ENCODE results near the gene CDCP2.

The CDCP2 gene

DNA sequence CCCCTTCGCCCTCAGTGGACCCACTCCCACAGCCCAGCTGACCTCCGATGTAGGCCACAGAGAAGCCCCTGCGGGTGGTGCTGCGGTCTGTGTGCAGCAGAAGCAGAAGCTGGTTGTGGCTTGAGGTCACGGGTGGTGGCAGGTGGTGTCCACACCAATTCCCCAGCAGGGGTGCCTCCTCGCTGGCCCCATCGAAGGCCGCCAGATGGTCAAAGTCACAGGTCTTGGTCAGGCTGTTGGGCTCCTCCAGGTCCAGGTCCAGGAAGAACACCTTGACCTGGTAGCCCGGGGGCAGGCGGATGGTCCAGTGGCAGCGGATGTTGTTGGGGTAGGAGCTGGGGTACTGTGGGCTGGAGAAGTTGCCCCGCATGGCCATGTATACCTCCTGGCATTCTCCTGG, 13.1 kb downstream of the CDCP2 start:
- no peak for DNase-seq (ENCODE audit: low spot score)
- in situ Hi-C loops (cut with MboI; ENCODE audit: low pct_unique_long_range_greater_than_20kb, low sequenced_read_pairs, unreplicated experiment): no loop called here

DNA sequence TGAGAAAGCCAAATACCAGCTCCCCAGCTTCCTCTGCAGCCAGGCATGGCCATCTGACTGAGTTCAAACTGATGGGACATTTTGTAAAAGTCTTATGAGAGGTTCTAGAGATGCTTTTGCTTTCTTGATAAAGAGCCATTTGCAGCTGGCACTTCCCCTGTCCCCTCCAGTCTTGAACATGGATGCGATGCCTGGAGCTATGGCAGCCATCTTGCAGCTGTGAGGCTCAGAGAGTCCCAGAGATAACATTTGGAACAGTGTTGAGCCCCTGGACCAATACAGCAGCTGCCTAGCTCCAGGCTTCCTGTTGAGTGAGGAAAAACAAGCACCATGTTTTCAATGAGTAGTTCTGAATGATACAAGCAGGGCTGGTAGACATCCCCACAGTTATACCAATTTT, 13.8 kb downstream of the CDCP2 start:
- DNase-seq (ENCODE audit: low spot score): no peak
- TF ChIP-seq, protein P1, sequence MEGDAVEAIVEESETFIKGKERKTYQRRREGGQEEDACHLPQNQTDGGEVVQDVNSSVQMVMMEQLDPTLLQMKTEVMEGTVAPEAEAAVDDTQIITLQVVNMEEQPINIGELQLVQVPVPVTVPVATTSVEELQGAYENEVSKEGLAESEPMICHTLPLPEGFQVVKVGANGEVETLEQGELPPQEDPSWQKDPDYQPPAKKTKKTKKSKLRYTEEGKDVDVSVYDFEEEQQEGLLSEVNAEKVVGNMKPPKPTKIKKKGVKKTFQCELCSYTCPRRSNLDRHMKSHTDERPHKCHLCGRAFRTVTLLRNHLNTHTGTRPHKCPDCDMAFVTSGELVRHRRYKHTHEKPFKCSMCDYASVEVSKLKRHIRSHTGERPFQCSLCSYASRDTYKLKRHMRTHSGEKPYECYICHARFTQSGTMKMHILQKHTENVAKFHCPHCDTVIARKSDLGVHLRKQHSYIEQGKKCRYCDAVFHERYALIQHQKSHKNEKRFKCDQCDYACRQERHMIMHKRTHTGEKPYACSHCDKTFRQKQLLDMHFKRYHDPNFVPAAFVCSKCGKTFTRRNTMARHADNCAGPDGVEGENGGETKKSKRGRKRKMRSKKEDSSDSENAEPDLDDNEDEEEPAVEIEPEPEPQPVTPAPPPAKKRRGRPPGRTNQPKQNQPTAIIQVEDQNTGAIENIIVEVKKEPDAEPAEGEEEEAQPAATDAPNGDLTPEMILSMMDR (IDR thresholded peaks at IDR 0.05; ENCODE audit: extremely low read depth, insufficient read depth, missing control alignments): no peak
- in situ Hi-C loops (cut with MboI; ENCODE audit: low pct_unique_long_range_greater_than_20kb, low sequenced_read_pairs, unreplicated experiment): no loop called here

More for the DNA sequence above, 13.1 kb downstream of the CDCP2 start:
- TF ChIP-seq, protein P1 (IDR thresholded peaks at IDR 0.05; ENCODE audit: extremely low read depth, insufficient read depth, missing control alignments): no peak

DNA sequence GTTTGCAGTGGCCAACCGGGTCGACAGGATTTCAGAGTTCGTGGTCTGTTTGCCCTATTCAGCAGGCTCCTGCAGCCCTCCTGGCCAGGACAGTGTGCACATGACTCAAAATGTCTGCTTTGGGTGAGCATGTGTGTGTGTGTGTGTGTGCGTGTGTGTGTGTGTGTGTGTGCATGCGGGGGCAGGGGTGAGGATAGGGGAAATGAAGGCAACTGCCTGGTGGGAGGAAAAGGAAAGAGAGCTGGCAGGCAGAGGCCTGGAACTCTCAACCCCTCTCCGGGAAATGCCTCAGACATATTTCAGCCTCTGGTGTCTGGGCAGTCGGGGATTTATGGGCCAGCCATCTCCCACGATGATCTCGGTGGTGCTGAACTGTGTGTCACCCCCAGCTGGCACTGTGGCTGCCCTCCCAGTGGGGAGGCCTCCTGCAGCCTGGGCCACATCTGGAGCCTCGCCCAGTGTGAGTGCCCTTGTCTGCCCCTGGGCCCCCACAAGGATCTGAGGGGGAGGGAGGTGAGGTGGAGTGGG, 15.2 kb downstream of the CDCP2 start:
- DNase-seq (ENCODE audit: low spot score): no peak
- in situ Hi-C loops (cut with MboI; ENCODE audit: low pct_unique_long_range_greater_than_20kb, low sequenced_read_pairs, unreplicated experiment): no loop called here
- TF ChIP-seq, protein P1 (IDR thresholded peaks at IDR 0.05; ENCODE audit: extremely low read depth, insufficient read depth, missing control alignments): no peak

DNA sequence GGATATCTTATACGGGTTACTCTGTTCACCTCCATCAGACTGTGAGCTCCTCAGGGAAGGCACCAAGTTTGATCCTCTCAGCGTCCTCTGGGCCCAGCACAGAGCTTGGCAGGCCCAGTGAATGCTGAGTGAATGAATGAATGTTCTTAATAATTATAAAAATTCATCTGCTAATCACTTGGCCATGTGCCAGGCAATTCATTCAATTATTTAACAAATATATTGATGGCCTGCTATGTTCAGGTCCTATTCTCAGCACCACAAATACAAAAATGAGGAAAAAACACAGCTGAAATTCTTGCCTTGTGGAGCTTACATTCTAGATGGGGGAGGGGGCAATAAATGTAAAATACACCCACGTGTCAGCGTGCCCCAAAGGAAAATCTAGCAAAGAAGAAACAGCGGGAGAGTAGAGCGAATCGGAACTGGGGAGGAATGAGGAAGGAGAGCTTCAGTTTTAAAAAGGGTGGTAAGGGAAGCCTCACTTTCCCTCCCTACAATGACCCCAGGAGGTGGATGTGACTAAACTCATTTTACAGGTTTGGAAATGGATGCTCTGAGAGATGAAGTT, 15.8 kb downstream of the CDCP2 start:
- no peak for DNase-seq (ENCODE audit: low spot score)
- TF ChIP-seq, protein P1 (IDR thresholded peaks at IDR 0.05; ENCODE audit: extremely low read depth, insufficient read depth, missing control alignments): no peak
- in situ Hi-C loops (cut with MboI; ENCODE audit: low pct_unique_long_range_greater_than_20kb, low sequenced_read_pairs, unreplicated experiment): no loop called here

DNA sequence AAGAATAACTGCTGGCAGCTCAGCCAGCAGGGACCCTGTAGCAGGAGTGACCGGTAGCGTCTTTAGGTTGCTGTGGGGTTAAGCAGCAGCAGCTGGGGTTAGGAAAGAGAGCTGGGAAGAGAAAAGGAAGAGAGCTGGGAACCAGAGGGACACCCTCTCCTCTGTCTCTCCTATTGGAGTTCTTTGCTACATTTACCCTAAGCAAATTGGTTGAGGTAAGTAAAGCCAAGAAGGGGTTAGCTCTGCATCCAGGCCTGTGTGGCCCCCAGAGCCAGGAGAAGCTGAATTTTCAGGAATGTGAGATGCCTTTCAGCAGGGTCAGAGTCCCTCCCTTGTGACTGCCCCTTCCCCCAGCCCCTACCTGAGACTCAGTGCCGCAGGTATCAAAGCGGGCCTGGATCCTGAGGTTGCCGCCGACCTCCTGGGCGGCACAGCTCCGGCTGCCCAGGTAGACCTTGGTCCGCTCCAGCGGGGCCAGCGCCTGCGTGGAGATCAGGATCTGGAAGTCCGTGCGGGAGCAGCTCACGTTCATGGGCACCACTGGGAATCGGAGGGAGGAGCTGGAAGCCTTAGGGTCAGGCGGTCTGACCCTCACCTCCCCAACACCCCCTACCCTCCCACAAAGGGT, 16.4 kb downstream of the CDCP2 start:
- in situ Hi-C loops (cut with MboI; ENCODE audit: low pct_unique_long_range_greater_than_20kb, low sequenced_read_pairs, unreplicated experiment): no loop called here
- no peak for DNase-seq (ENCODE audit: low spot score)
- TF ChIP-seq, protein P1 (IDR thresholded peaks at IDR 0.05; ENCODE audit: extremely low read depth, insufficient read depth, missing control alignments): no peak

DNA sequence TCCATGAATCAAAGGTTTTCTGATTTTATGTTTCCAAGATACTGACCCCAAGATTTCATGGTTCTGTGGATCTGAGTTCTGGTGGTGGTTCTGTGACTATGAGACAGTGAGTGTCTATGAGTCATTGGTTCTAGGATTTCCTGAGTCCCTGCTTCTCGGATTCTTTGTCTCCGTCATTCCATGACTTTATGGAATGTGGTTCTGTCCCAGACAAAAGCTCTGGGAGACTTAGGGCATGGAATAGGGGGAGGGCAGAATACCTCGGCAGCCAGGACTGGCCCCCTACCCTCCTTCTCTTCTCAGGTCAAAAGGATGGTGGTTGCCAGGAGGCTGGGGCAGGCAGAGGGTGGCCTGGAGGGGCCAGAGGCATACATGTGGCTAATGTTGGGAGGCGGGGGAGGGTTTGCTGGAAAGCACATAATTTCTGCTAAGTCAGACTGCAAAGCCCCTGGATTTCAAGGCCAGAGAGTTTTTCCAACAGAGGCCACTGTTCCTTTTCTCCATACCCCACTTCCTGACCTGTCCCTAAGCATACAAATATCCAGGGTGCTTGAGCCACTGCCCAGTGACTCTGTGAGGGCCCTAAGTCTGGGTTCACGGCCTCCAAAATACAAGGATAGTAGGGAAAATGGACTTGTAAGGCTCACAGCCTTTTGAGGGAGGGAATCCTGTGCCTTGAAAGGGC, 17.2 kb downstream of the CDCP2 start:
- DNase-seq (ENCODE audit: low spot score): no peak
- in situ Hi-C loops (cut with MboI; ENCODE audit: low pct_unique_long_range_greater_than_20kb, low sequenced_read_pairs, unreplicated experiment): no loop called here

More for the DNA sequence above, 17.2 kb downstream of the CDCP2 start:
- TF ChIP-seq, protein P1 (IDR thresholded peaks at IDR 0.05; ENCODE audit: extremely low read depth, insufficient read depth, missing control alignments): no peak
